ENCODE measurements around the gene FILIP1.

DNA sequence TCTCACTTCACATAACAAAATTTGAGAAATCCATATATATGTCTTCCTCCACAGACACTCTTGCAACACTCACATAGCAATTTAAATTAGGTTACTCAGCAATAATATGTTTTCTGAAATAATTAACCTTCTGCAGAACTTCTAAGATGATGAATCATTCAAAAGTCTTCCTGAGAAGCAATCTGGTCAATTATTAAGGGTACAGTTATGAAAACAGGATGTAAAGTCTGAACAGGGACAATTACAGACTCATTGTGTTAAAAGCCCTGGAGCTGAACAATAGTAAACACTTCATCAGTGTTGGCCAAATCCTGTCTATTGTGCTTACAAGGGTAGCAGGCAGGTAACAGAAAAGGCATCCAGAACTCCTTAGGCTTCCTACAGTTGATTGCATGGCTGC, 75.4 kb downstream of the FILIP1 start:
- no peak for TF ChIP-seq POLR2A (IDR thresholded peaks at IDR 0.05)
- TF ChIP-seq, protein P1, sequence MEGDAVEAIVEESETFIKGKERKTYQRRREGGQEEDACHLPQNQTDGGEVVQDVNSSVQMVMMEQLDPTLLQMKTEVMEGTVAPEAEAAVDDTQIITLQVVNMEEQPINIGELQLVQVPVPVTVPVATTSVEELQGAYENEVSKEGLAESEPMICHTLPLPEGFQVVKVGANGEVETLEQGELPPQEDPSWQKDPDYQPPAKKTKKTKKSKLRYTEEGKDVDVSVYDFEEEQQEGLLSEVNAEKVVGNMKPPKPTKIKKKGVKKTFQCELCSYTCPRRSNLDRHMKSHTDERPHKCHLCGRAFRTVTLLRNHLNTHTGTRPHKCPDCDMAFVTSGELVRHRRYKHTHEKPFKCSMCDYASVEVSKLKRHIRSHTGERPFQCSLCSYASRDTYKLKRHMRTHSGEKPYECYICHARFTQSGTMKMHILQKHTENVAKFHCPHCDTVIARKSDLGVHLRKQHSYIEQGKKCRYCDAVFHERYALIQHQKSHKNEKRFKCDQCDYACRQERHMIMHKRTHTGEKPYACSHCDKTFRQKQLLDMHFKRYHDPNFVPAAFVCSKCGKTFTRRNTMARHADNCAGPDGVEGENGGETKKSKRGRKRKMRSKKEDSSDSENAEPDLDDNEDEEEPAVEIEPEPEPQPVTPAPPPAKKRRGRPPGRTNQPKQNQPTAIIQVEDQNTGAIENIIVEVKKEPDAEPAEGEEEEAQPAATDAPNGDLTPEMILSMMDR (IDR thresholded peaks at IDR 0.05), result no peak

Data from body of pancreas (tissue), 4 donors.